ENCODE data around the gene ERICH3.

The ERICH3 gene

DNA sequence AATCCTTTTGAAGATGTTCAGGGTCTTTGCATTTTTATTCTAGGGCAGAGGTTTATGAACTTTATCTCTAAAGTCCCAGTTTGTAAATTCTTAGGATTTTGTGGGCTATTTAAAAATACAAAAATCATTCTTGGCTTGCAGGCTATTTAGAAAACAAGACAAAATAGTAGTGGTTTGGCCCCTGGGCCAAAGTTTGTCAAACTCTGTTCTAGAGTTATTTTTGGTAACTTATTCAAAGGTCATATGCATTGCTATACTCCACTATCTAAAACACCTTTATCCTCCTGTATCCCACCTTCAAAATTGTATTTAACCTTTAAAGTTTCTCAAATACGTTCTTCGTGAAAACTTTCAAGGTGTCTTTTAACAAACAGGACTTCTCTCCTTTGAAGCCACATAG, 85.7 kb downstream of the ERICH3 start:
- no peak for DNase-seq

DNA sequence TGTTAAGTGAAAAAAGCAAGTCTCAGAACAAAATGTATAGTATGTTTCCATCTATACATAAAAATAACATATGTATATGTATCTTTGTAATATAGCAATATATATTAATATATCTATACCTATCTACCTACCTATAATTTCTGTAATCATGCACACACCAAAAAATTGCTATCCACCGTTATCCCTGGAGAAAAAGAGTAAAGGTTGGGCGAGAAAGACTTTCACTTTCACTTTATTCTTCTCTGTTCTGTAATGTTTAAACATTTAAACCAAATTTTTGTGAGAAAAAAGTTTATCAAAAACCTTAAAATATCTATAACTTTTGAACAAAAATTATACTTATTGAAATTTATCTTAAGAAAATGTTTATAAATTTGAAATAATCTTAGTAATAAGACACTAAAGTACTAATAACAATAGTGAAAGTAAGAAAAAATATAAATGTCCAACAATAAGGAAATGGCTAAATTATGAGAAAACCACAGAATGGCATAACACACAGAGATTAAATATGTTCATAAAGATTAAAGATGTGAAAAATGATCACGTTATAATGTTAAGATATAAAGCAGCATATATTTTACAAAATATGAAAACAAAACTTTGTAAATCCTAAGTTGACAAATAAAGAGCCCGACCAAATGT, 87.2 kb downstream of the ERICH3 start:
- DNase-seq: no peak

DNA sequence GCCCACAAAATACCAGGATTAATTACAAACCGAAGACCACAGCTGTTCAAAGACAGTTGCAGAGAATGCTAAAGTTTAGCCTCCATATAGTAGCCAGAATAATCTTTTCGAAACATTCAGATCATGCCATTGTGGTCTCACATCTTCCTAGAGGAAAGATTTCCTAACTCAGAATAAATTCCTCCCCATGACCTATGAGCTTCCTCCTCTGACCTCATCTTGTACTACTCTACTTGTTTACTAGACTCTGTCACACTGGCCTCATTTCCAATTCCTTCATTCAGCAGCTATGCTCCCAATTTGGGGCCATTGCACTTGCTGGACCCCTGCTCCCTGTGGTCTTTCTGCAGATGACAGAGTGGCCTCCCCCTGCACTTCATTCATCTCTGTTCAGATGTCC, 89.4 kb downstream of the ERICH3 start:
- DNase-seq: no peak

DNA sequence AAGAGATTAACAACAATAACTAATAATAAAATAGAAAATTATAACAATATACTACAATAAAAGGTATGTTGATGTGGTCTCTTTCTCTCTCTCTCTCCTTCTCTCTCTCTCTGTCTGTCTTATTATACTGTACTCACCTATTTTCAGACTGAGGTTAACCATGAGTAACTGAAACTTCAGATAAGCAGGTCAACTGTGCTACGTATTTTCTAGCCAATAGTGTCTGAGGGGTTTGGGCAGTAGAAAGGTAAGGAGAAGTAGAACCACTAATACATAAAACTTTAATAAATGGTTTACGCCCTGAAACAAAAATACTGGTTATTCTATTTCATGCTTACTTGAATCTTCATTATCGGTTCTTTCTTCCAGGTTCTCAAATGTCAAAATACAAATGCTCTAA, 90.2 kb downstream of the ERICH3 start:
- DNase-seq: no peak

DNA sequence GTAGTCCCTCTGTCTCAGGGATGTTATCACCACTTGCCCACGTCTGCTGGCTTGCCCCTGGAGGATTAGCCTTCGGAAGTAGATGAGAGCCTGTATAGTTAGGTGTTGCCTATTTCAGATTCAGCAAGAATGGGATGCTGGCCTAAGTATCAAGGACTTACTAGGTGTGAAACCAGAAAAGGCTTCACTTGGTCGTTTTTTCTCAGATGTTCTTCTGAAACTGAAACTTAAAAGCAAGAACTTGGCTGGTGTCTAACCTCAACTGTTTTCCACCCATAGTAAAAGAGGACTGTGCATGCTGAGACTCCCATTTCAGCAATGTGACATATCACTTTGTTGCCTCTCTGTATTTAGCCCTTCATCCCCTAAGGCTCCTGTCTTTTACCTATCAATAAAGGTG, 94.2 kb downstream of the ERICH3 start:
- no peak for DNase-seq

DNA sequence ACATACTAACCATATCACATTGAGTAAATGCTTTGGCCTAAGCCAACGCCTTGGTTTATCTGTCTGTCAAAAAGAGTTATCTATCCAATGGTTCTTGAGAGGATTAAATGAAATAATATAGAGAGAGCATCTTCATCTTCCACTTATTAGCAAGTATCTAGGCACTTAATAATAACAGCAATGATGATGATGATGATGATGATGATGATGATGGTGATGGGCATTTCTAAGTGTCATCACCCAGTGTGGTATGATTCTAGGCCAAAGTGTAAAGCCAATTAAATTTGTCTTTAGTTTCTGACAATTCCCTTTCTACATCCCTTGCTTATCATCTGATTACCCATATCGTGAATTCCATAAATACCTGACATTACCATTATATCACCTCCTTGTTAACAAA, 95.5 kb downstream of the ERICH3 start:
- no peak for DNase-seq

DNA sequence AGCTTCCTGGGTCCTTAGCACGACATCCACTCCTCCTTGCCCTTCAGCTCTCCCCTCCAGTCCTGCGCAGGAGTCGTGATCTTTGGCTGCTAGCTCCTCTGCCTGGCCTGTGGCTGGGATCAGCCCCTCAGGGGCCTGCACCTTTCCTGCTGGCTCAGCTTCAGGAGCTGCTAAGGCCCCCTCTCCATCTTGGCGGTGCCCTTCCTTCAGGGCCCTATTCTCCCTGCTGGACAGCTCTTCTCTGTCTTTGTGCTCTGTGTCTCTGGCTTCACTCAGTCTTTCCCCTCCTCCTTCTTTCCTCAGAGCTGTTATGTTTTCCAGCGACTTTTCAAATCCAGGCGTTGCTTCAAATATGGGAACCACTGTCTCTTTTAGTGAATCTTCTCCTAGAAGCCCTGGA, 101.7 kb downstream of the ERICH3 start:
- DNase-seq: no peak

DNA sequence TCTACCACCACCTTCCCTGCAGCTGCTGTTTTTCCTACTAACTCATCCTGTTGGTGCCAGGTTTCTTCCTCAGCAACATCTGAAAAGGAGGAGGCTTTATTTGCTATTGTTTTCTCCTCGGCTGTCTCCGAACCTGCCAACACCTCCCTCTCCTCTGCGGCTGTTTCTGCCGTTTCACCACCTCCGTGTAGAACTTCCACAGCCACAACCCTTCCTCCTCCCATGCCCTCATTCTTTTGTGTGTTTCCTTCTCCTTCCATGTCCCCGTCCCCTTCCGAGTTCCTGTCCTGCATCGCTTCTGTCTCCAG, 102.1 kb downstream of the ERICH3 start:
- DNase-seq: no peak

DNA sequence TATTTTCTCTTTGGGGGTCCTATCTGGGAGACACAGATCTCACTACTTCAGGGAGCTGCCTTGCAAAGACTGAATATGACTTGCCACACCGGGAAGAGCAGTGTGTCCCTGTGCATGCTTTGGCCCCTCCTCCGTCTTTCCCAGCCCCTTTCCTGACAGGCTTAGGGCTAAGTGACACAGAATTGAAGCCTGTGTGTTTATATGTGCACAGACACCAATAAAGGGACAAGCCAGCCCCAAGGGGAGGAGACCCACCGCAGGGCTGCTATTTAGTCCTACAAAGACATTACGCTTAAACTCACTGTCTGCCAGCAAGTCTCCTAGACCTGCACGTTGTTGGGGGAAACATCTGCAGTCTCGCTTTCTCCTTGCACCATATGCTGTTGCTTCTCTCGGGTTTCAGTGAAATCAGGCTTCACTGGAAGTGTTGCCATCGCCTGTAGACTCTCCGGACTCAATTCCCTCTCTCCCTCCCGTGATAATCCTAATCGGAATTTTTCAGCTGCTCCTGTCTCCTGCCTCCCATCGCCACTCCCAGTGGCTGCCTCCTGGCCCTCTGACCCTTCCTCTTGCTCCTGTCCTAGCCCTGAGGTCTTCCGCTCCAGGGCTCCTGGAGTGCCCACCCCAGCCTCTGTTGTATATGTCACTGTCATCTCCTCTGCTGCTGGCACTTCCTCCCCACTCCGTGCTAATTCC, 102.6 kb downstream of the ERICH3 start:
- DNase-seq: peak in 1 of 2 experiments; percentile 17

DNA sequence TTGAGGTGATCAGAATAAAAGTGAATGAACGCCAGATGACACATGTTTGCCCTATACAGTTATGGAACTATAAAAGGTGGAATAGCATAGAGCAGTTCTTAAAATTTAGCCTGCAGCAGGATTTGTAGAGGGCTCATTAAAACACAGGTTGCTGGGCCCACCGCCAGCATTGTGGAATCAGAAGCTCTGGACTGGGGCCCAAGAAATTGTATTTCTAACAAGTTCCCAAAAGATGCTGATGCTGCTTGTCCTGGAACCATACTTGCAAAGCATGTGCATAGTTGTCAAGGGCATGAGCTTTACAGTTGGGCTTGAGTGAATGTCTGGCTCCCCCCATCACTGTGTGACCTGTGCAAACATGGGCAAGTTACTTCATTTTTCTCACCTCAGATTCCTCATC, 123.7 kb downstream of the ERICH3 start:
- no peak for DNase-seq

DNA sequence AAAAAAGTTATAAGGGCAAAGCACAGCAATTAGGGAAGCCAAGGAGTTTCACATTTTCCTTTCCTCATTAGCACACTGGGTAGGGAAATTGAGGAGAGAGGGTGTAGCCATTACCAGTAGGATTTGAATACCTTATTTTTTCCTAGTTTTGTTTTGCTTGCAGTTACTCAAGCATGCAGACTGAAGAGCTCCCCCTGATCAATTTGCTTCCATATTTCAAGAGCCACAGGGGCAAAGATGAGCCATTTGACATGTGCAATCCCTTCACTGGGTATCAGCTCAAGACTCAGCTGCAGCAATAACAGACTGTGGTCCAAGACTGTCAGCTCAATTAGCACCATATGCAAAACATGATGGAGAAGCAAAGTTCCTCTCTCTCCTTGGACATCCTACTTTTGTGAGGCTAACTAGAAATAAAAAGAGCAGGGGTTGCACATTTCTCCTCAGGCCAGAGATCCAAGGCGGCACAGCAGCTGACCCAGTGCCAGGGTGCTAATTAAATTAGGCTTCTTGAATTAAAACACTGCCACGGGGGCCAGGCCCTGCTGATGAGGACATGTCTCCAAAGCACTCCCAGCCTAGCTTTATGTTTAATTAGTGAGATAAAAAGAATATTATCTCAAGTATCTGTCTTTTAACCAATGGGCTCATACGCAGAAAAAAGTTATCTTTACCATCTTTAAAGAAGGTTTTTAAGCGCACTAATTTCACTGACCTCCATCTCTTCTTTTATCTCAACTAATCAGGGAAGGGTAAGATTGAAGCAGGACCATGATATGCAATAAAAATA, 124.4 kb downstream of the ERICH3 start:
- DNase-seq: no peak

DNA sequence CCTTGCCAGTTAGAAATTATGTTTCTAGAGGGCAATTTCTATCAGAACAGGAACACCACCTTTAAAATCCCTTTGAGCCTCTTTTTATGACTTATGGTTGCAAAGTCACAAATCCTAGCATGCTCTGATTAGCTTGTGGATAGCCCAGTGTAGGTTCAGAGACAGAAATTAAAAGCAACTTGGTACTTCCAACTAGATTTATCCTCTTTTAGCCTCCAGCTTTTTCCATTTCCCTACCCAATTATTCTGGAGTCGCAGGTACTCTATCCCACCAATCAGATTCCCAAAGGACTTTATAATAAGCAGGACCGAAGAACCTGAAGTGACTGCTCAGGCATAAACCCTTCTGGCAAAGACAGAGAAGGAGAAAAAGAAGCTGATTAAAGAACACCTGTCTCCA, 127.8 kb downstream of the ERICH3 start:
- no peak for DNase-seq

DNA sequence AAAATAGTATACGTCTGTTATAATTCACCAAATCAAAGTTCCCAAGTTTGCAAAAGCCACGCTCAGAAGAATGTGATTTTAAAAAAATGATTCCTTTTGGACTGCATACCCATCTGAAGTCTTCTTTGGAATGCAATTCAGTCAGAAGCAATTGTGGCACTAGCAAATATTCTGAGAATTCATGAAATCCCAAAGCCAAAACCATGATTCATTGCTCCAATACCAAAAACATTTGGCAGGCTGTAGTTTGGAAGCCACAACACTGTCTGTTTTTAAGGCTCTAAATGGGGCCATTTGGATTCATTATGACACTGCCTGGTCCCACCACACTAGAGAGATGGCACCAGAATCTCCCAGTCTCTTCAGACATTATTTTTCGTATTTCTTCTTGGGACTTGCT, 139.4 kb downstream of the ERICH3 start:
- DNase-seq: no peak

DNA sequence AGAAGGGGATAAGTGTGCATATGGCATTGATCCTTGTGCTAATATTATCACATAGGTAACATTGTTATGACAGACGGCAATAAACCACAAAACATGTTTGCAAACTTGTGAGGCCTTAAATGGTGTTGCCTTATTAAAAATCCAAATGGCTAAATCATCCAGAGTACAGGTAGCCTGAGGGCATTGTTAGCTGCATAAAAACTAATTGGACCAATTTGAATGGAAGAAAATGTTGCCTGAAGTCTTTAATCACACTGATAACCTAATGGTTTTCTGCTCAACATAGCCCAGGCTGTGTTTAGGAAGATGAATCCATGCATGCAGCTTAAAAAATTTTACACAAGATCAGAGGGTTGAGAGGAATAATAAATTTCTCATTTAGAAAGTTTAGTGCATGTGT, 141.8 kb downstream of the ERICH3 start:
- no peak for DNase-seq

DNA sequence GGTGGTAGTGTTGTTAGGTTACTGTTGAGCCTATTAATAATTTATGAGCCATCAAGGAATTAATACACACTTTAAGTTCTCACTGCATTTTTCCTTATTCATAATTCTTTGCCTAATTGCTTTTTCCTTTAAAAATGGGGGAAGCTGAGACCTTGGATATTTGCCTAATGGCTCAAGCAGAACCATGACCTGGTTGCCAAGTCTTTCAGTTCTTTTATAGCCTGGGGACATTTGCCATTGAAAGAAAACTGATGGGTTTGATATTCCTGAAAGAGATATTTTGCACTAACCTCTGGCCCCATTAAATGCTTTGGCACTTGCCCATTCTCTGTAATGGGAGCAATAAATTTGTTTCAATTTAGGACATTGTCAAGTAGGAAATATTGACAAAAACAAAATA, 142.7 kb downstream of the ERICH3 start:
- DNase-seq: no peak

DNA sequence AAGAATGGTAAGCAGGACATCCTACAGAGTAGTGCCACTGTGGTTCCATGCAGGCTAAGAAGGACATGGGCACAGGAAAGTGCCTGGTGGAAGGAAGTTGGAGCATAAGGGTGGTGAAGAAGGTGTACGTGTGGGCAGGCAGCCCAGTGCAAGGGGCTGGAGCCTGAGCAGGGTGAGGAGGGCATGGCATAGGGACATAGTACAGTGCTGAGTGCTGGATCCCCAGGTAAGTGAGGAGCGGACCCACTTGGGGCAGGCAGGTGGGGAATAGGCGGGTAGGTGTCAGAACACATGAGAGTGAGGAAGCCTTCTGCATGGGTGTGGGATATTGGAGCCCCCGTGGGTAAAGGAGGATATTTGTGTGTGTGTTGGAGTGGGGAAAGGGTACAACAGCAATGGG, 145.5 kb downstream of the ERICH3 start:
- no peak for DNase-seq

DNA sequence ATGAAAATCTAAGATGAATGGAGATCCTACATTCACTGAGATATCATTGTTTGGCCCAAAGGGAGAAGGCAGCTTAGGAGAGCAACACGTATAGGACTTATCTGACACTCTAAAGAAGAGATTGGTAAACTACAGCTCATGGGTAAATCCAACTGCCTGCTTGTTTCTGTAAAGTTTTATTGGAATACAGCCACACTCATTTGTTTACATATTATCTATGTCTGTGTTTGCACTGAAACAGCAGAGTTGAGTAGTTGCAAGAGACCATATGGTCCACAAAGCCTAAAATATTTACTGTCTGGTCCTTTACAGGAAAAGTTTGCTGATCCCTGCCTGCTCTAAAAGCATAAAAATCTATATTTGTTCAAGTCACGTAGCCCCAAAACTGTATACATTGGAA, 146.9 kb downstream of the ERICH3 start:
- DNase-seq: no peak

DNA sequence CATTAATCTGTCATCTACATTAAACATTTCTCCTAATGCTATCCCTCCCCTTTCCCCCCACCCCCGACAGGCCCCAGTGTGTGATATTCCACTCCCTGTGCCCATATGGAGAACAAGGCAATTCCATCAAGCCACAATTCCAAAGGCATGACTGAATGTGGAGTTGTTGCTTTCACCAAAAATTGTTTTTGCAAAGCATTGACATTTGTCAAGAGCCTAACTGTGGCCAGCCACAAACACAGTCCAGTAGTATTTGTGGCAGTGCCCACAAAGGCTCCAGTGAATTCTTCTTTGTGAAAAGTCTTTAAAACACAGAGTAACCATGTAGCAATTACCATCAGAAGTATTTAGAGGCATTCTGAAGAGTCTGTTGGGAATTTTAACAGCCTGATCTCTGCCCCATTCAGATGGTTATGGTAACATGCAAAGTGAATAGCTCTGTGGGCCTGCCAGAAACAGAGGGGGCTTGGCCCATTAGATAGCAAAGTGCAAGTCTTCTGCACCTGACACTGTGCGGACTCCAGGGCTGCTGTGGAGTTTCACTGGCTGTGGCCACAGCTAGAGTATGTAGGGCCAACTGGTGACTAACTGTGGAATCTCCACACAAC, 149.6 kb downstream of the ERICH3 start:
- no peak for DNase-seq

DNA sequence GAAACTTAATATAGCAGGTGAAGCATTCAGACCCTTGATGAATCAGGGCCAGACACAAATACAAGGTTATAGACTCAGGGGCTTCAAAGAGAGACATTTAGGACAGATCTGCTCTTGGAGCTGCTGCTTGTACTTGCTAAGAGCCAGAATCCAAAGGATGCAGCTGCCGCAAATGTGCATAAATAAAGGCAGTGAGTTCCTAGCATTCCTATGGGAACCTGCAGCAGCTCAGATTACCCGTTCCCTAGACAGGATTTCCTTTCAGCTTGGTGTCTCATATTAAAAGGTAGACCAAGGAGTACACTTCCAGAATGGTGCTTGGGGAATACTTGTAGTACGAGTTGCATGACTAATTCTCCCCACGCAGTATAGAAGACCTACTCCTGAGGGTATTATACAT, 151.4 kb downstream of the ERICH3 start:
- no peak for DNase-seq
